Epithelial cell of esophagus (primary cell): ENCODE measurements around the gene OR6T1.

ENCODE experiments used
- DNase-seq: peaks from one replicate; pipeline ENCODE4 v3.0.0; 2010; ENCODE audit warnings: low read depth
- H3K4me3 ChIP-seq: 2 replicates; pipeline ENCODE4 v1.5.1; 2011; ENCODE audit warnings: mild to moderate bottlenecking, low read length, control low read depth
- CTCF ChIP-seq: IDR thresholded peaks from 2 replicates; pipeline ENCODE4 v1.5.1; 2011; ENCODE audit warnings: low read depth, mild to moderate bottlenecking, low read length, control low read depth, inconsistent platforms; ENCODE audit not compliant: insufficient read depth; ENCODE audit errors: missing control alignments

OR6T1 gene

GRCh38 chr11:123945132-123945531, 1.5 kb upstream of the OR6T1 start:
- no peak for TF ChIP-seq CTCF
- no peak for DNase-seq
- H3K4me3 ChIP-seq, result no peak overlapping the region

- no peak overlapping the region for H3K4me3 ChIP-seq
- no peak for DNase-seq
- TF ChIP-seq CTCF, result no peak
Observed at GRCh38 chr11:123942413-123942812, 1.2 kb downstream of the OR6T1 start.

GRCh38 chr11:123939317-123939716, 4.3 kb downstream of the OR6T1 start, which contains the start of gene OR4D5:
OR4D5 (plus strand) TSS chr11:123939617; CDS start chr11:123939617, 0 bp downstream.
- no peak within 1 kb of the TSS for H3K4me3 ChIP-seq
- TF ChIP-seq CTCF, result no peak
- no peak for DNase-seq

- DNase-seq, result peak; percentile 2
- TF ChIP-seq CTCF, result no peak
Observed at GRCh38 chr11:123924027-123924426, 19.6 kb downstream of the OR6T1 start.

GRCh38 chr11:123920943-123921342, 22.7 kb downstream of the OR6T1 start:
- no peak overlapping the region for H3K4me3 ChIP-seq
- TF ChIP-seq CTCF, result no peak
- DNase-seq, result no peak

More at GRCh38 chr11:123924027-123924426, 19.6 kb downstream of the OR6T1 start:
- no peak overlapping the region for H3K4me3 ChIP-seq

GRCh38 chr11:123905826-123906225, 37.8 kb downstream of the OR6T1 start:
- DNase-seq, result no peak
- no peak for TF ChIP-seq CTCF
- no peak overlapping the region for H3K4me3 ChIP-seq

- no peak for DNase-seq
- no peak overlapping the region for H3K4me3 ChIP-seq
- no peak for TF ChIP-seq CTCF
Observed at GRCh38 chr11:123904932-123905331, 38.7 kb downstream of the OR6T1 start.
